Measurements from ENCODE around the gene ME3. TPM values are rescaled to one million over a fixed set of nuclear protein-coding genes. Genes with fewer than 3 reads are reported as not detected.
A peak's percentile ranks its signal among the peaks of the same experiment; 100 is the strongest.

The ME3 gene
- total RNA-seq, 3 donors from 2014 or later (not counting 1 experiment from before 2014, with no cell fraction given), result 5.2 to 7.5 (median 6.9) TPM

GRCh38 chr11:86486261-86487030 is 186.0 kb downstream of the ME3 start:
- peaks cover 13% of the 10 kb centered on the region for H3K36me3 Mint-ChIP-seq
- peaks cover 42 to 45% of the 10 kb centered on the region in 2 donors for H3K27me3 Mint-ChIP-seq (ENCODE audit: low read depth in 2 of 2)
- DNase-seq, result peak; percentile 66 to 70
- H3K4me1 Mint-ChIP-seq, result peaks cover 49 to 65% of the 10 kb centered on the region in 2 donors
- peak overlapping the region; percentile 82 for H3K4me3 Mint-ChIP-seq
- Histone ChIP-seq H3K9me3 (ENCODE audit: control insufficient read depth, insufficient read depth, low read length) (no peaks in the 10 kb centered on the region), H3K27ac (ENCODE audit: low read length) (peak overlapping the region; percentile 74), H3K36me3 (ENCODE audit: control insufficient read depth, insufficient read depth, low read length) (no peaks in the 10 kb centered on the region), H3K4me1 (ENCODE audit: control insufficient read depth, insufficient read depth, low read length) (peaks cover 34% of the 10 kb centered on the region), H3K4me3 (ENCODE audit: low read length) (no peak overlapping the region), H3K27me3 (ENCODE audit: control insufficient read depth, insufficient read depth, low read length) (no peaks in the 10 kb centered on the region)
- peak; percentile 93 to 98 (median 94) for ATAC-seq
- intact Hi-C loops (cut with micrococcal nuclease), result loop anchor here (2.0 kb wide), 3 partner anchors 16 to 734 kb away; no protein-coding TSS in a partner anchor
- H3K9me3 Mint-ChIP-seq, result no peaks in the 10 kb centered on the region
- peak overlapping the region; percentile 85 to 90 for H3K27ac Mint-ChIP-seq
- 7% methylated on average over 5 of the region's 5 CpGs for WGBS (ENCODE audit: insufficient coverage)
- no peak for TF ChIP-seq CTCF (IDR thresholded peaks at IDR 0.05)

- Histone ChIP-seq H3K27ac (ENCODE audit: low read length) (no peak overlapping the region), H3K4me3 (ENCODE audit: low read length) (no peak overlapping the region), H3K4me1 (ENCODE audit: control insufficient read depth, insufficient read depth, low read length) (peaks cover 34% of the 10 kb centered on the region), H3K9me3 (ENCODE audit: control insufficient read depth, insufficient read depth, low read length) (no peaks in the 10 kb centered on the region), H3K36me3 (ENCODE audit: control insufficient read depth, insufficient read depth, low read length) (no peaks in the 10 kb centered on the region), H3K27me3 (ENCODE audit: control insufficient read depth, insufficient read depth, low read length) (no peaks in the 10 kb centered on the region)
- H3K27ac Mint-ChIP-seq, result peak overlapping the region in 1 of 2 donors; percentile 85
- TF ChIP-seq CTCF (IDR thresholded peaks at IDR 0.05), result no peak
- no CpG with 5 or more reads among the region's 1 CpG for WGBS (ENCODE audit: insufficient coverage)
- peaks cover 45 to 58% of the 10 kb centered on the region in 2 donors for H3K4me1 Mint-ChIP-seq
- H3K36me3 Mint-ChIP-seq, result peaks cover 13% of the 10 kb centered on the region
- H3K27me3 Mint-ChIP-seq (ENCODE audit: low read depth in 2 of 2), result peaks cover 29 to 30% of the 10 kb centered on the region in 2 donors
- ATAC-seq (no peak), DNase-seq (no peak)
- no peak overlapping the region for H3K4me3 Mint-ChIP-seq
- no peaks in the 10 kb centered on the region for H3K9me3 Mint-ChIP-seq
- intact Hi-C loops (cut with micrococcal nuclease), result no loop called here
Observed at GRCh38 chr11:86484795-86485166, 187.6 kb downstream of the ME3 start.

GRCh38 chr11:86483940-86484794 is 188.2 kb downstream of the ME3 start:
- H3K27ac Mint-ChIP-seq, result no peak overlapping the region
- peaks cover 34% of the 10 kb centered on the region for H3K4me1 ChIP-seq (ENCODE audit: control insufficient read depth, insufficient read depth, low read length)
- peaks cover 27 to 33% of the 10 kb centered on the region in 2 donors for H3K27me3 Mint-ChIP-seq (ENCODE audit: low read depth in 2 of 2)
- H3K36me3 Mint-ChIP-seq, result peaks cover 13% of the 10 kb centered on the region
- no peaks in the 10 kb centered on the region for H3K9me3 Mint-ChIP-seq
- 83% methylated on average over 6 of the region's 7 CpGs for WGBS (ENCODE audit: insufficient coverage)
- TF ChIP-seq CTCF (IDR thresholded peaks at IDR 0.05), result no peak
- H3K4me3 ChIP-seq (ENCODE audit: low read length), result no peak overlapping the region
- peaks cover 44 to 56% of the 10 kb centered on the region in 2 donors for H3K4me1 Mint-ChIP-seq
- DNase-seq, result no peak
- no peak overlapping the region for H3K27ac ChIP-seq (ENCODE audit: low read length)
- no peak for ATAC-seq
- no peaks in the 10 kb centered on the region for H3K9me3 ChIP-seq (ENCODE audit: control insufficient read depth, insufficient read depth, low read length)
- H3K36me3 ChIP-seq (ENCODE audit: control insufficient read depth, insufficient read depth, low read length), result no peaks in the 10 kb centered on the region
- no peak overlapping the region for H3K4me3 Mint-ChIP-seq
- H3K27me3 ChIP-seq (ENCODE audit: control insufficient read depth, insufficient read depth, low read length), result no peaks in the 10 kb centered on the region
- intact Hi-C loops (cut with micrococcal nuclease), result no loop called here
